Heart right ventricle (tissue), 16 donors: ENCODE measurements around the gene BICC1. TPM values are rescaled to one million over a fixed set of nuclear protein-coding genes. Genes with fewer than 3 reads are reported as not detected.

Source experiments
- ATAC-seq, 8 donors: fragments of 200-7000 bp; cut with Tn5 transposase; one replicate each; pipeline ENCODE4 v1.9.1; 2020; ENCODE audit warnings: mild to moderate bottlenecking in 8 of 8, moderate library complexity in 8 of 8, moderate number of reproducible peaks in 1 of 8
- DNase-seq, 2 donors: peaks; one replicate each; pipeline ENCODE4 v3.0.0-alpha.2; 2020
- H3K27ac ChIP-seq, 10 donors: fragments of 200-600 bp; sonication (generic) in 2 of 10; one replicate each; pipeline versions ENCODE4 v1.5.0 to v1.8.0; 2020 to 2022; ENCODE audit warnings: mild to moderate bottlenecking in 3 of 10
- H3K27me3 ChIP-seq, 7 donors: fragments of 200-600 bp; one replicate each; pipeline ENCODE4 v1.8.0; 2021 to 2022; ENCODE audit warnings: mild to moderate bottlenecking in 2 of 7
- H3K36me3 ChIP-seq, 9 donors: fragments of 200-600 bp; sonication (generic) in 1 of 9; one replicate each; pipeline versions ENCODE4 v1.5.0 to v1.8.0; 2020 to 2022; ENCODE audit warnings: mild to moderate bottlenecking in 2 of 9
- H3K4me1 ChIP-seq, 9 donors: fragments of 200-600 bp; sonication (generic) in 1 of 9; one replicate each; pipeline versions ENCODE4 v1.5.0 to v1.8.0; 2020 to 2022; ENCODE audit warnings: mild to moderate bottlenecking in 4 of 9
- H3K4me3 ChIP-seq, 10 donors: fragments of 200-600 bp; sonication (generic) in 2 of 10; one replicate each; pipeline versions ENCODE4 v1.5.0 to v1.8.0; 2020 to 2022; ENCODE audit warnings: mild to moderate bottlenecking in 7 of 10, moderate library complexity in 2 of 10
- H3K9me3 ChIP-seq, 11 donors: fragments of 200-600 bp in 10 of 11; sonication (generic) in 2 of 11; one replicate each; pipeline versions ENCODE4 v1.5.0 to v1.8.0; 2013 to 2022; ENCODE audit warnings: mild to moderate bottlenecking in 2 of 11, control low read depth in 1 of 11, moderate library complexity in 1 of 11
- WGBS, 2 donors: extraction: QIAGEN DNeasy Blood & Tissue Kit; methylation state at CpG; one replicate each; pipeline ENCODE4 v1.1.7; 2013; ENCODE audit warnings: inconsistent platforms in 1 of 2; 5-methylcytosine and 5-hydroxymethylcytosine counted together
- intact Hi-C, 10 donors: fragments of 100-400 bp; cut with DNase I; formaldehyde crosslinking; loops; one replicate each; pipeline versions ENCODE4 v1.11.1 to v1.14.2; 2022
- polyA plus RNA-seq, 2 donors: library from polyadenylated mRNA; stranded (reverse); fragments of 200-250 nt; gene quantifications; one replicate each; pipeline ENCODE4 v1.2.3, GENCODE V29; 2013
- total RNA-seq, 10 donors: library from RNA; stranded (reverse); fragmentation: NEBNext Ultra II Directional in 3 of 10; extraction: Animal tissue kit (Norgen Biotek cat#: 25700) in 3 of 10; gene quantifications; one replicate each; pipeline versions ENCODE4 v1.2.1 to v1.2.4, GENCODE V29; 2021 to 2023
- TF ChIP-seq, protein P1 (sequence below), 9 donors: fragments of 200-600 bp; sonication (generic) in 2 of 9; IDR thresholded peaks; one replicate each; pipeline versions ENCODE4 v1.5.0 to v1.8.0; 2021 to 2022; ENCODE audit warnings: antibody characterized with exemption in 9 of 9, mild to moderate bottlenecking in 5 of 9, moderate library complexity in 1 of 9
- donor health status: Arrhythmogenic right ventricular cardiomyopathy.
- donor health status: ischemic (EF 13 %, LVEDD 7.1; RV severe dilation, severe dysfunction).
- donor health status: healthy with polysubstance abuse.
- donor health status: DM: no; HTN: yes; CAD: no.
- donor health status: DM: no; HTN: no; CAD: no.
- donor health status: ischemic (EF 25% LVEDD 6.9; RV normal size, moderate dysfunction).
- donor health status: ischemic (EF 25% LVEDD 5.7; RV mildly dilated, moderate dysfunction).
- donor health status: healthy.
- donor health status: DM: yes; HTN: yes; CAD: no.
- donor health status: Ischemic cardiomyopathy.
- donor health status: ischemic (EF 35%, LVEDD 5.7; RV mildly dilated, moderate dysfunction).
- donor health status: nonischemic (EF 11% LVEDD 7.7; RV severe dilation, severe dysfunction).
- donor health status: DM: yes; HTN: yes; CAD: no.
- donor health status: PGD.
- donor health status: ischemic (EF 29% LVEDD 5.4; RV normal size, mild dysfunction).
- donor health status: nonischemic (EF 23%, LVEDD 6.1; RV moderate dilation, normal function).

BICC1 gene
- total and polyA plus RNA-seq, 12 donors = 1.6 to 9.2 (median 5.0) TPM

- H3K4me3 ChIP-seq = no peak overlapping the region
- DNase-seq (no peak), ATAC-seq (no peak)
- no peaks in the 10 kb centered on the region for H3K9me3 ChIP-seq
- intact Hi-C loops = no loop called here
- H3K27me3 ChIP-seq = no peaks in the 10 kb centered on the region
- TF ChIP-seq, protein P1, sequence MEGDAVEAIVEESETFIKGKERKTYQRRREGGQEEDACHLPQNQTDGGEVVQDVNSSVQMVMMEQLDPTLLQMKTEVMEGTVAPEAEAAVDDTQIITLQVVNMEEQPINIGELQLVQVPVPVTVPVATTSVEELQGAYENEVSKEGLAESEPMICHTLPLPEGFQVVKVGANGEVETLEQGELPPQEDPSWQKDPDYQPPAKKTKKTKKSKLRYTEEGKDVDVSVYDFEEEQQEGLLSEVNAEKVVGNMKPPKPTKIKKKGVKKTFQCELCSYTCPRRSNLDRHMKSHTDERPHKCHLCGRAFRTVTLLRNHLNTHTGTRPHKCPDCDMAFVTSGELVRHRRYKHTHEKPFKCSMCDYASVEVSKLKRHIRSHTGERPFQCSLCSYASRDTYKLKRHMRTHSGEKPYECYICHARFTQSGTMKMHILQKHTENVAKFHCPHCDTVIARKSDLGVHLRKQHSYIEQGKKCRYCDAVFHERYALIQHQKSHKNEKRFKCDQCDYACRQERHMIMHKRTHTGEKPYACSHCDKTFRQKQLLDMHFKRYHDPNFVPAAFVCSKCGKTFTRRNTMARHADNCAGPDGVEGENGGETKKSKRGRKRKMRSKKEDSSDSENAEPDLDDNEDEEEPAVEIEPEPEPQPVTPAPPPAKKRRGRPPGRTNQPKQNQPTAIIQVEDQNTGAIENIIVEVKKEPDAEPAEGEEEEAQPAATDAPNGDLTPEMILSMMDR (IDR thresholded peaks at IDR 0.05) = no peak
- H3K36me3 ChIP-seq = no peaks in the 10 kb centered on the region
- 91 to 94% methylated on average over 2 of the region's 2 CpGs for WGBS, 2 donors
- H3K27ac ChIP-seq = no peak overlapping the region
- H3K4me1 ChIP-seq = peaks cover 0 to 5% (median 0%) of the 10 kb centered on the region in 9 donors
These were observed 235.0 kb downstream of the BICC1 start for GRCh38 chr10:58747687-58748086.

GRCh38 chr10:58752665-58753064, 240.0 kb downstream of the BICC1 start:
- intact Hi-C loops = no loop called here
- Histone ChIP-seq H3K9me3 (no peaks in the 10 kb centered on the region), H3K4me3 (no peak overlapping the region), H3K36me3 (no peaks in the 10 kb centered on the region), H3K27ac (no peak overlapping the region), H3K4me1 (peaks cover 0 to 23% (median 5%) of the 10 kb centered on the region in 9 donors), H3K27me3 (no peaks in the 10 kb centered on the region)
- DNase-seq = no peak
- WGBS, 2 donors = 79 to 80% methylated on average over 3 of the region's 3 CpGs
- ATAC-seq = no peak
- TF ChIP-seq, protein P1 (IDR thresholded peaks at IDR 0.05) = no peak

DNA sequence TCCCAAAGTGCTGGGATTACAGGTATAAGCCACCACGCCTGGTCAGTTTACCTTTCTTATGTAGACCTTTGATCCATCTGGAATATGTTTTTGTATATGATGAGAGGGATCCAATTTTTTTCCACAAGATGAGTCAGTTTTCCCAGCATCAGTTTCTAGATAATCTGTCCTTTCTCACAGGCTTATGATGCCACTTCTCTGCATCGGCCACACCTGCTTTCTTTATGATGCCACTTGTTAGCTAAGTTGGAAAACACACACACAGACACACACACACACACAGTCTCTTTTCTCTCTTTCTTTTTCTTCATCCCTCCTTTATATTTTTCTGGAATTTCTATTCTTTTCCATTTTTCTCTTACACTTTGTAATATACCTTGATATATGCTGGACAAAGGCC, 240.8 kb downstream of the BICC1 start:
- Histone ChIP-seq H3K9me3 (no peaks in the 10 kb centered on the region), H3K27me3 (no peaks in the 10 kb centered on the region), H3K4me1 (peaks cover 0 to 31% (median 8%) of the 10 kb centered on the region in 9 donors), H3K27ac (no peak overlapping the region), H3K4me3 (no peak overlapping the region), H3K36me3 (no peaks in the 10 kb centered on the region)
- no peak for ATAC-seq
- no peak for DNase-seq
- 92 to 97% methylated on average over 2 of the region's 2 CpGs for WGBS, 2 donors
- intact Hi-C loops = no loop called here
- TF ChIP-seq, protein P1 (IDR thresholded peaks at IDR 0.05) = no peak

- ATAC-seq (peak in 1 of 8 donors; percentile 31), DNase-seq (no peak)
- WGBS, 2 donors = 71 to 73% methylated on average over 4 of the region's 4 CpGs
- Histone ChIP-seq H3K4me3 (no peak overlapping the region), H3K36me3 (no peaks in the 10 kb centered on the region), H3K27me3 (no peaks in the 10 kb centered on the region), H3K27ac (peak overlapping the region in 7 of 10 donors; percentile 0 to 59 (median 44)), H3K9me3 (no peaks in the 10 kb centered on the region), H3K4me1 (peaks cover 0 to 32% (median 8%) of the 10 kb centered on the region in 9 donors)
- TF ChIP-seq, protein P1 (IDR thresholded peaks at IDR 0.05) = no peak
- intact Hi-C loops = no loop called here
These were observed 242.0 kb downstream of the BICC1 start for GRCh38 chr10:58754469-58755339.
